CD4-positive, alpha-beta T cell (primary cell): Measurements from ENCODE around the gene NFILZ. TPM values are rescaled to one million over a fixed set of nuclear protein-coding genes. Genes with fewer than 3 reads are reported as not detected.

Experiments used
- ATAC-seq: fragments of 200-7000 bp; cut with Tn5 transposase; one replicate; pipeline ENCODE4 v1.10.0; 2022; ENCODE audit warnings: mild to moderate bottlenecking; ENCODE audit not compliant: poor library complexity
- CTCF ChIA-PET: fragments of 350-600 bp; sonication (Branson Sonifier 250); formaldehyde crosslinking; loops from one replicate; lab custom pipeline; 2021; ENCODE audit warnings: antibody characterized with exemption, inconsistent platforms; lab: Charles Lee
- POLR2A ChIA-PET: fragments of 350-600 bp; sonication (Branson Sonifier 250); formaldehyde crosslinking; loops from one replicate; lab custom pipeline; 2021; ENCODE audit warnings: antibody characterized with exemption, inconsistent platforms; lab: Charles Lee
- DNase-seq, 14 experiments: peaks; one replicate each; pipeline ENCODE4 v3.0.0-alpha.2; 2013 to 2020; ENCODE audit warnings: mixed read lengths in 2 of 14
- H3K27ac ChIP-seq, 2 donors: one replicate each; pipeline versions ENCODE4 v1.5.1 to v1.7.0; 2013; ENCODE audit warnings: low read length in 2 of 2, low read depth in 1 of 2, mild to moderate bottlenecking in 1 of 2
- H3K27me3 ChIP-seq, 2 experiments: 1 replicate in 1 of 2; 2 replicates in 1 of 2; pipeline versions ENCODE4 v1.6.1 to v1.7.0; 2013; ENCODE audit warnings: low read length in 2 of 2, control low read depth in 1 of 2, mild to moderate bottlenecking in 1 of 2, moderate library complexity in 1 of 2; ENCODE audit not compliant: insufficient read depth in 2 of 2, control insufficient read depth in 1 of 2
- H3K36me3 ChIP-seq: one replicate; pipeline ENCODE4 v1.6.1; 2013; ENCODE audit warnings: low read length, control low read depth; ENCODE audit not compliant: insufficient read depth
- H3K4me1 ChIP-seq: one replicate; pipeline ENCODE4 v1.6.1; 2013; ENCODE audit warnings: low read length, control low read depth; ENCODE audit not compliant: insufficient read depth
- H3K4me3 ChIP-seq: one replicate; pipeline ENCODE4 v1.5.1; 2013; ENCODE audit warnings: mild to moderate bottlenecking, low read length, moderate library complexity
- H3K9me3 ChIP-seq, 2 experiments: 1 replicate in 1 of 2; 2 replicates in 1 of 2; pipeline versions ENCODE4 v1.6.1 to v1.7.0; 2013; ENCODE audit warnings: low read length in 2 of 2, mild to moderate bottlenecking in 2 of 2, control low read depth in 1 of 2, moderate library complexity in 1 of 2; ENCODE audit not compliant: control insufficient read depth in 1 of 2, insufficient read depth in 1 of 2
- H3K27ac Mint-ChIP-seq: one replicate; pipeline ENCODE4 v1.8.0; 2020; ENCODE audit warnings: mixed read lengths
- H3K27me3 Mint-ChIP-seq: one replicate; pipeline ENCODE4 v1.8.0; 2021; ENCODE audit warnings: mixed read lengths
- H3K36me3 Mint-ChIP-seq: one replicate; pipeline ENCODE4 v1.8.0; 2021; ENCODE audit warnings: low read depth, mixed read lengths
- H3K4me1 Mint-ChIP-seq: one replicate; pipeline ENCODE4 v1.8.0; 2021; ENCODE audit warnings: low read depth, mixed read lengths
- H3K4me3 Mint-ChIP-seq: one replicate; pipeline ENCODE4 v1.8.0; 2020; ENCODE audit warnings: mild to moderate bottlenecking, mixed read lengths
- H3K9me3 Mint-ChIP-seq: one replicate; pipeline ENCODE4 v1.8.0; 2020; ENCODE audit warnings: mixed read lengths
- CTCF ChIP-seq: fragments of 200-600 bp; IDR thresholded peaks from one replicate; pipeline ENCODE4 v1.8.0; 2022; ENCODE audit warnings: antibody characterized with exemption, mild to moderate bottlenecking
- intact Hi-C, 2 experiments: fragments of 100-400 bp; cut with DNase I in 1 of 2; cut with micrococcal nuclease in 1 of 2; formaldehyde crosslinking; loops; one replicate each; pipeline versions ENCODE4 v1.15.1 to v1.9.0; 2023 to 2025; cut with DNase I, micrococcal nuclease
- total RNA-seq, 174 experiments: library from RNA in 2 of 174; stranded (reverse) in 2 of 174; gene quantifications; one replicate each; pipeline ENCODE4 v1.2.3 and lab custom pipeline; 2021 to 2026

The NFILZ gene
- total RNA-seq, 2 experiments from 2014 or later: not detected

DNA sequence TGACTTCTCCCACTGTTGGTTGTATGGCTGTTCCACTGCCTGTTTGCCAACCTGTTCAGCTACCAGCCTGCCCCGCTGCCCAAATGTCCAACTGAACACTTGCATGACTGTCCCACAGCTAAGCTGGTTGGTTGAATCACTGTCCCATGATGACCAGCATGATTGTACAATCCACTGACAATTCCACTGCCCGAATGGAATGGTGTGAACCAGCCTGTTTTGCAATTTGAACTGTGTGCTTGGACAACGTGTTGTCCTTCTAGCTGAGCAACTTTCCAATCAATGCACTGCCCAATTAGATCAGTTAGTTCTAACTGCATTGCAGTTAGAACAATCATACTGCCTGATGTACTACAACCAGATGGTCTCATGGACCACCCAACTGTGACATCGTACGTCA is 28.6 kb upstream of the NFILZ start:
- Mint-ChIP-seq H3K27ac (no peak overlapping the region), H3K4me3 (no peak overlapping the region), H3K4me1 (peaks cover 3% of the 10 kb centered on the region), H3K36me3 (peaks cover 68% of the 10 kb centered on the region), H3K9me3 (no peaks in the 10 kb centered on the region), H3K27me3 (no peaks in the 10 kb centered on the region)
- ChIA-PET CTCF (no interaction called here), POLR2A (no interaction called here)
- H3K9me3 ChIP-seq: peaks cover 8 to 15% of the 10 kb centered on the region in 2 experiments
- no peak overlapping the region for H3K27ac ChIP-seq
- intact Hi-C loops: no loop called here
- H3K4me3 ChIP-seq: no peak overlapping the region
- H3K36me3 ChIP-seq: peaks cover 24% of the 10 kb centered on the region
- no peaks in the 10 kb centered on the region for H3K4me1 ChIP-seq
- no peak for TF ChIP-seq CTCF
- ATAC-seq (no peak), DNase-seq (no peak)
- H3K27me3 ChIP-seq: no peaks in the 10 kb centered on the region

DNA sequence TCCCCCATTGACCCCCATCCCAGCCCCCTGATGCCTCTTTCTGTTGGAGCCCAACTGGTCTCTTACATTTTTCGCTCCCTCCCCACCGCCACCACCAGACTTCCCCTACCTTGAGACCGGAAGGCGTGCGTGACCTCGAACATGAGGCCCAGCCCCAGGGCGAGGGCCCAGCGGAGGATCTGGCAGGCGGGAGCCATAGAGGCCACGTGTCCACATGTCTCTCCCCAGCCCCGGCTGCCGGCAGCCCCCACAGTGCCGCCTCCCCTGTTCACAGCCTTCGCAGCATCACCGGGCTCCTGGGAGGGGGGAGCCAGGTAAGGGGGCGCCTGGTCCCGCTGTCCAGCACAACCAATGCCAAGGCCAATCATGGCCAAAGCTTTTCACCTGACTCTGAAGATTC is 24.9 kb upstream of the NFILZ start:
- Histone ChIP-seq H3K4me1 (peaks cover 21% of the 10 kb centered on the region), H3K27ac (no peak overlapping the region), H3K4me3 (no peak overlapping the region), H3K27me3 (no peaks in the 10 kb centered on the region), H3K36me3 (peaks cover 21% of the 10 kb centered on the region), H3K9me3 (peaks cover 8 to 15% of the 10 kb centered on the region in 2 experiments)
- TF ChIP-seq CTCF: no peak
- CTCF ChIA-PET: no interaction called here
- peaks cover 66% of the 10 kb centered on the region for H3K36me3 Mint-ChIP-seq
- H3K4me3 Mint-ChIP-seq: no peak overlapping the region
- no peak for ATAC-seq
- POLR2A ChIA-PET: interaction anchor here (0.6 kb wide), 1 partner anchor 12 kb away, joined by 3 read pairs; no protein-coding TSS in a partner anchor
- intact Hi-C loops: no loop called here
- no peaks in the 10 kb centered on the region for H3K9me3 Mint-ChIP-seq
- no peak for DNase-seq
- peaks cover 30% of the 10 kb centered on the region for H3K4me1 Mint-ChIP-seq
- no peak overlapping the region for H3K27ac Mint-ChIP-seq
- no peaks in the 10 kb centered on the region for H3K27me3 Mint-ChIP-seq

DNA sequence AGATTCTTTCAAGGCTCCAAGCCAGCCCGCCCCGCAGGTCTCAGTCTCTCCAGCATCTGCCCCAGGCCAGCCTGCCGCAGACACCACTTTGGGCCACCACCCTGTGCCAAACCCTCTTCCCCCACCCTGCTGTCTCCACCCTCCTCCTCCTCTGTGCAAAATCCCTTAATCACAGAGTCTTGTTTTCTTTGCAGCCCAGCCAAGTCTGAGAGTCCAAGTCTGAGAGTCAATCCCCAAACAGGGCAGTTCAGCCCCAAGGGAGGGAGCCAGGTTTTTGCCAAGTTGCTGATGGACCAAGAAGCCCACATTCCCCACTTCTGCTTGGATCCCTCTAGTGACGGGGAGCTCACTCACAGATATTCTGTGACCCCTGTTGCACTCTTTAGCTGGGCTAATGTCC is 23.0 kb upstream of the NFILZ start:
- no peak overlapping the region for H3K4me3 ChIP-seq
- DNase-seq: no peak
- Mint-ChIP-seq H3K27me3 (no peaks in the 10 kb centered on the region), H3K36me3 (peaks cover 56% of the 10 kb centered on the region), H3K4me3 (peak overlapping the region; percentile 17), H3K4me1 (peaks cover 41% of the 10 kb centered on the region), H3K27ac (peak overlapping the region; percentile 2), H3K9me3 (no peaks in the 10 kb centered on the region)
- POLR2A ChIA-PET: no interaction called here
- H3K27ac ChIP-seq: no peak overlapping the region
- H3K9me3 ChIP-seq: peaks cover 8 to 15% of the 10 kb centered on the region in 2 experiments
- H3K36me3 ChIP-seq: peaks cover 12% of the 10 kb centered on the region
- H3K27me3 ChIP-seq: no peaks in the 10 kb centered on the region
- CTCF ChIA-PET: no interaction called here
- intact Hi-C loops: no loop called here
- no peak for TF ChIP-seq CTCF
- peaks cover 31% of the 10 kb centered on the region for H3K4me1 ChIP-seq
- no peak for ATAC-seq
